ENCODE data around the gene DNAAF1. TPM values are rescaled to one million over a fixed set of nuclear protein-coding genes. Genes with fewer than 3 reads are reported as not detected.

DNAAF1 gene
- total and polyA plus RNA-seq, 2 donors (not counting 3 experiments of a cell fraction or from before 2014, with no cell fraction given): 0.01 TPM; not detected in 1

DNA sequence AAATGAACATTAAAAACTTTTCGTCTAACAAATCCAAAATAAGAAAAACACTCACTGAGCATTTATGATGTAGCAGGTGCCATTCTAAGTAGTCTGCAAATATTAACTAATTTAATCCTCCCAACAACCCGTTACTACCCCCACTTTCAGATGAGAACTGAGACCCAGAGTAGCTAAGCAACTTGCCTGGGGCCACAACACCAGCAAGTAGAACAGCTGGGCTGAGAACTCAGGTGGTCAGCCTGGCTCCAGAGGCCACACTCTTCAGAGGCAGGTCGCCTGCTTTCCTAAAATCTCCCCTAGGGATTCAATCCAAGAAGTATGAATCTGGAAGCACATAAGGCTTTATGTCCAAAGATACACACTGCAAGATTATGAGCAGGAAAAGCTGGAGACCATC lies 34.6 kb upstream of the DNAAF1 start:
- DNase-seq (ENCODE audit: low read depth, low spot score) (no peak), FAIRE-seq (no peak)
- ChIA-PET POLR2A (no interaction called here), CTCF (no interaction called here)
- Histone ChIP-seq H3K9me3 (replicated peaks; ENCODE audit: control insufficient read depth, insufficient read depth, low read length) (no peaks in the 10 kb centered on the region), H4K20me1 (replicated peaks; ENCODE audit: control insufficient read depth, extremely low read depth, insufficient read depth, low read length) (peaks cover 4% of the 10 kb centered on the region), H3K9me1 (replicated peaks; ENCODE audit: control insufficient read depth, extremely low read depth, insufficient read depth, low read length) (no peaks in the 10 kb centered on the region), H3K27ac (ENCODE audit: insufficient read depth, low read depth, low read length) (no peak overlapping the region), H3K36me3 (ENCODE audit: control insufficient read depth in 2 of 2, extremely low read depth in 1 of 2, insufficient read depth in 2 of 2, low read length in 2 of 2) (peaks cover 0 to 13% of the 10 kb centered on the region in 2 experiments), H3K4me1 (ENCODE audit: control insufficient read depth, extremely low read depth, insufficient read depth, low read length) (peaks cover 5% of the 10 kb centered on the region), H3K27me3 (ENCODE audit: control insufficient read depth in 2 of 2, insufficient read depth in 2 of 2, low read length in 2 of 2) (no peaks in the 10 kb centered on the region), H3K79me2 (ENCODE audit: control insufficient read depth, insufficient read depth, low read length) (peaks cover 77% of the 10 kb centered on the region), H3K4me2 (ENCODE audit: insufficient read depth, low read length) (no peak overlapping the region), H3K9ac (replicated peaks; ENCODE audit: extremely low read depth, insufficient read depth, low read length) (no peak overlapping the region), H3K4me3 (replicated peaks in 1 of 3; ENCODE audit: insufficient read depth in 1 of 3, low read depth in 1 of 3, low read length in 3 of 3) (no peak overlapping the region), H2AFZ (ENCODE audit: low read depth, low read length) (no peak overlapping the region)
- TF ChIP-seq FOS (IDR thresholded peaks at IDR 0.05; ENCODE audit: borderline replicate concordance, insufficient read depth, low read length) (no peak), JUN (IDR thresholded peaks at IDR 0.05; ENCODE audit: borderline replicate concordance, insufficient read depth, insufficient read length, low read depth) (no peak), GATA2 (IDR thresholded peaks at IDR 0.05; ENCODE audit: insufficient read depth, insufficient read length, low read depth, low read length) (no peak), MYC (IDR thresholded peaks at IDR 0.05; ENCODE audit: low read depth, low read length) (no peak), EZH2 (IDR thresholded peaks at IDR 0.05; ENCODE audit: borderline replicate concordance, low read depth, low read length, severe bottlenecking) (no peak), POLR2A (IDR thresholded peaks at IDR 0.05; ENCODE audit: low read depth, low read length) (no peak), POLR2AphosphoS5 (IDR thresholded peaks at IDR 0.05; ENCODE audit: insufficient read depth, low read depth, low read length) (no peak), CTCF (IDR thresholded peaks at IDR 0.05; ENCODE audit: extremely low read depth in 1 of 2, insufficient read depth in 1 of 2, low read depth in 1 of 2, low read length in 2 of 2) (no peak)
- TF ChIP-seq, protein P1, sequence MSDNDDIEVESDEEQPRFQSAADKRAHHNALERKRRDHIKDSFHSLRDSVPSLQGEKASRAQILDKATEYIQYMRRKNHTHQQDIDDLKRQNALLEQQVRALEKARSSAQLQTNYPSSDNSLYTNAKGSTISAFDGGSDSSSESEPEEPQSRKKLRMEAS (IDR thresholded peaks at IDR 0.05; ENCODE audit: insufficient read depth, insufficient read length): no peak
- no TSS peak for BruUV-seq (replicated peaks)
- dilution Hi-C loops (cut with MboI; ENCODE audit: extremely low pct_ligation_motif_present, low sequenced_read_pairs): no loop called here
- intact Hi-C loops (cut with micrococcal nuclease): no loop called here
